Cardiac fibroblast (primary cell): ENCODE results near the gene CALCOCO1.

ENCODE experiments used
- DNase-seq, 2 donors: peaks; one replicate each; pipeline versions ENCODE4 v3.0.0 to v3.0.0-alpha.2; 2010; ENCODE audit warnings: low read depth in 2 of 2
- H3K4me3 ChIP-seq, 2 donors: replicated peaks in 1 of 2; 1 replicate in 1 of 2; 2 replicates in 1 of 2; pipeline ENCODE4 v1.5.1; 2011; ENCODE audit warnings: low read depth in 2 of 2, low read length in 2 of 2, mild to moderate bottlenecking in 2 of 2, moderate library complexity in 1 of 2
- TF ChIP-seq, protein P1 (sequence below): IDR thresholded peaks from one replicate; pipeline ENCODE4 v1.5.1; 2011; ENCODE audit warnings: low read depth, mild to moderate bottlenecking, low read length, inconsistent platforms

Gene CALCOCO1

GRCh38 chr12:53739214-53740129 is 12.2 kb upstream of the CALCOCO1 start:
- TF ChIP-seq, protein P1, sequence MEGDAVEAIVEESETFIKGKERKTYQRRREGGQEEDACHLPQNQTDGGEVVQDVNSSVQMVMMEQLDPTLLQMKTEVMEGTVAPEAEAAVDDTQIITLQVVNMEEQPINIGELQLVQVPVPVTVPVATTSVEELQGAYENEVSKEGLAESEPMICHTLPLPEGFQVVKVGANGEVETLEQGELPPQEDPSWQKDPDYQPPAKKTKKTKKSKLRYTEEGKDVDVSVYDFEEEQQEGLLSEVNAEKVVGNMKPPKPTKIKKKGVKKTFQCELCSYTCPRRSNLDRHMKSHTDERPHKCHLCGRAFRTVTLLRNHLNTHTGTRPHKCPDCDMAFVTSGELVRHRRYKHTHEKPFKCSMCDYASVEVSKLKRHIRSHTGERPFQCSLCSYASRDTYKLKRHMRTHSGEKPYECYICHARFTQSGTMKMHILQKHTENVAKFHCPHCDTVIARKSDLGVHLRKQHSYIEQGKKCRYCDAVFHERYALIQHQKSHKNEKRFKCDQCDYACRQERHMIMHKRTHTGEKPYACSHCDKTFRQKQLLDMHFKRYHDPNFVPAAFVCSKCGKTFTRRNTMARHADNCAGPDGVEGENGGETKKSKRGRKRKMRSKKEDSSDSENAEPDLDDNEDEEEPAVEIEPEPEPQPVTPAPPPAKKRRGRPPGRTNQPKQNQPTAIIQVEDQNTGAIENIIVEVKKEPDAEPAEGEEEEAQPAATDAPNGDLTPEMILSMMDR: no peak
- no peak for DNase-seq
- H3K4me3 ChIP-seq: no peak overlapping the region

DNA sequence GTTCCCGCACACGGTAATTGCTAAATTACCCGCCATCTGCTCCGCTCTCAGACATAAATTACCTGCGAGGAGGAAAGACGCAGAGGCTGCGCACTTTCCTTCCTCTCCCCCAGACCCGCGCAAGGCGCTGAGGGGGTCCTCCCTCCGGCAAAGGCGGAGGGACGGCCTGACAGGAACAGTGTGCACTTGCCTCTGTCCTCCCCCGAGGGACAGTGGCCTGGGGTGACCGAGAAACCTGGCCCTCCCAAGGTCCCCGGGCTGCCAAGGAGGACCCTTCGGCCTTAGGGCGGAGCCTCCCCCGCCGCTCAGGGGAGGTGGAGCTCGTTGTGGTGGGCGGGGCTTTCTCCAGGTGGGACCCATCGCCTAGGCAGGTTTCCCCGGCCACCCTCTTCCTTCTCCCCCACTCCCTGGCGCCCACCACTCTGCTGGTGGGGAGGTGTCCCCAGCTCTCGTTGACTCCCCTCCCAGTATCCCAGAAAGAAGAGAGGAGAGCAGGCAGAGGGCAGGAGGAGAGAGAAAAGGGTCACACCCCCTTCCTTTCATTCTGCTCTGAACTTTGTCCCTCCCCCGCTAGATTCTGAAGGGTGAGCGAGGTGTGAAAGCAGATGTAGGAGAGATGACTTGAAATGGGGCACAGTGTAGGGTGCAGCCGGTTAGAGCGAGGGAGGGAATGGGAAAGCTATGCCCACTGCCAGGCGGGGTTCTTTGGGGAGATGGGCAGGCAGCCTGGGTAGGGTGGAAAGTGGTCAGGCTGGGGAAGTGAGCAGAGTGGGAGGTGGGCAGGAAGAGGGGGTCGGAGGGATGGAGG is 11.4 kb upstream of the CALCOCO1 start:
- H3K4me3 ChIP-seq: no peak overlapping the region
- TF ChIP-seq, protein P1: no peak

DNA sequence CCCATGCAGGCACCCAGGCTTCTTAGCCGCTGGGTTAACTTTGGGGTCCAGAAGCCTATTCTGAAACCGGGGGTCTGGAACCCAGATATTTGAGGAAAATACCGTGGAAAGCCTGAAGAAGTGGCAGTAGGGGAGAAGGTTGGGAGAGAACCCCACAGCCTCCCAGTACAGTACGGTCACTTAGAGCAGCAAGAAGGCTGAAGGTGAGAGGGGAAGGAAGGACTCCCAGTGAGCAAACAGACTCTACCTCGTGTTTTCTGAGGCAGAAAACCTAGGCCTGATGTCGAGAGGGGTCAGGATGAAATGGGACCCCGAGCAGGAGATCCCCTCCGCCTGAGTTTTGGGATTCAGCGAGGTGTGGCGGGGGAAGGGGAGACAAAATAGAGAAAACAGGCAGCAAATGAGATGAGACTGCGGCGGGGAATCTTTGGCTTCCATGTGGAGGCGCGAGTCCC is 10.7 kb upstream of the CALCOCO1 start:
- no peak overlapping the region for H3K4me3 ChIP-seq
- TF ChIP-seq, protein P1: no peak
- DNase-seq: no peak

More for the DNA sequence above, 11.4 kb upstream of the CALCOCO1 start:
- no peak for DNase-seq

DNA sequence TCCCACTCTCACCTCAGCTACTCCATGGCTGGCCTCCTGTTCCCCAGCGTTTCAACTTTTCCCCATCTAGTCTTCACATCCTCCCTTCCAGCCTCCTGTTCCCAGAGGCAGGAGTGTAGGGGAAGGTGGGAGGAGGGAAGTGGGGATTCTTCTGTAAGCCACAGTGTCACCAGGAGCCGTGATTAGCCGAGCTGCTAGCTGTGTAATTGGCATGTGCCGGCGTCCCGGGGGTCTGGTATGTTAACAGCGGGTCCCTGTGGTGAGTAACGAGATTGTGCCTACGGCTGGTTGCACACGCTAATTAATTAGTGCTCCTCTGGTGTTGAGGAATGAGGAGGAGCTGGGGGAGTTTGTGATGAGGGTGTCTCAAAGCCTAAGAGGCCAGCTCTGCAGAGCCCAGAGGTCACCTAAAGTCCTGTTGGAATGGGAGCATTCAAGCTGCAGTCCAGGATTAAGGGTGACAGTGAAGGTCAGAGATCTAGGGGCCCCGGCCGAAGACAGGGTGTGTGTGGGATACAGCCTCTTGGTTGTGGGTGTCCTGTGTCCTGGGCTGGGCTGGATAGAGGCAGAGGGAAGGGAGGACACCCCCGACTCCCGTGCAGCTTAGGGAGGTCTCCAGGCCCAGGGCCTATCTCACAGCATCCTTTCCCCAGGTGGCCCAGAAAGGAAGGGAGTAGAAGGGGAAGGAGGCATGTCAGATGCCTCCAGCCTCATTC is 10.0 kb upstream of the CALCOCO1 start:
- TF ChIP-seq, protein P1: no peak
- no peak for DNase-seq
- no peak overlapping the region for H3K4me3 ChIP-seq

DNA sequence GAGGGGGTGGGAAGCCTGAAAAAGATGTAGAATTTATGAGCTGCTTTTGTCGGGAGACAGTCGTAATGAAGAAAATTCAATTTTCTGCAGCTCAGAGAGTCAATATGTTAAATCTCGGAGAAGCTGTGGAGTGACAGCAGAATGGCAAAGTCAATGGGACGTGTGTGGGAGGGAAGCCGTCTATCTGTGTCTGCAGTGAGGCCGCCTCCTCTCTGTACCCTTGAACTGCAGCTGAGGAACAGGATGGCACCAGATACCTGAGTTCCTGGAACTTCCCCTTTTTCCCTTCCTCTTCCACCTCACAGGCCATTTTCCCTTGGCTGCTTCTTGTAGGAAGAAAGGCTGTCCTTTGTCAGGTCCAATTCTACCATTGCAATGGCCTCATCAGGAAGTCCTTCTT is 9.3 kb upstream of the CALCOCO1 start:
- TF ChIP-seq, protein P1: no peak
- H3K4me3 ChIP-seq: no peak overlapping the region
- DNase-seq: no peak

DNA sequence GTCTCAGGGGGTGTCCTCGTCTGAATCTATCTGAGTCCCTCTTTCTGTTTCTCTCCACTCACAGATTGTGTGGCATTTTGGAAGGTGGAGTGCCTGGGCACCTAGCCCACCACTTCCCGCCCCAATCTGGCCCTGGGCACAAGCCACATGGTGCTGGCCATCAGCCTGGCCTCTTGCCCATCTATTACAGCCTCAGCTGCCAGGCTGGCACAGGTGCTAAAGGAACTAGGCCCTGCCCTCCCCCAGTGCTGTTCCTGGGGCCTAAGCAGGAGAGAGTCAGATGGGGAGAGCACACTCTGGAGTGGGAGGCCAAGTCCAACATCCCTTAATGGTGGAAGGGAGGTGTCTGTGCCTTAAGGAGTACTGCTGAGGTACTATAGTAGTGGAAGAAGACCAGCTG is 8.3 kb upstream of the CALCOCO1 start:
- DNase-seq: no peak
- TF ChIP-seq, protein P1: no peak

More for the DNA sequence above, 8.3 kb upstream of the CALCOCO1 start:
- H3K4me3 ChIP-seq: no peak overlapping the region
